M059J (cell line): ENCODE measurements around the gene NPAS3. TPM values are rescaled to one million over a fixed set of nuclear protein-coding genes. Genes with fewer than 3 reads are reported as not detected.
"Not testable (repeated sequence)": the region's sequence is repeated elsewhere in the genome, so short reads cannot be mapped to it uniquely, and the experiment has no call there.

Experiments
- DNase-seq: peaks from one replicate; pipeline ENCODE4 v3.0.0-alpha.2; 2012; ENCODE audit warnings: low read depth
- total RNA-seq: library from RNA; depleted of rRNA; stranded (reverse); fragments of >200 nt; shearing (Covaris generic); gene quantifications from 2 replicates; pipeline ENCODE4 v1.2.3, GENCODE V29; 2014

The NPAS3 gene
- total RNA-seq, 1 experiment from 2014 or later, result 2.7 TPM

GRCh38 chr14:33068626-33069025 is 129.9 kb downstream of the NPAS3 start:
- peak; percentile 90 for DNase-seq

GRCh38 chr14:33070475-33070874 is 131.8 kb downstream of the NPAS3 start:
- DNase-seq, result no peak

- peak; percentile 9 for DNase-seq
Observed at GRCh38 chr14:33073023-33073422, 134.3 kb downstream of the NPAS3 start.

- no peak for DNase-seq
Observed at GRCh38 chr14:33081259-33081658, 142.6 kb downstream of the NPAS3 start.

- DNase-seq, result no peak
Observed at GRCh38 chr14:33085799-33086198, 147.1 kb downstream of the NPAS3 start.

GRCh38 chr14:33088274-33088673 is 149.6 kb downstream of the NPAS3 start:
- not testable (repeated sequence) for DNase-seq

- no peak for DNase-seq
Observed at GRCh38 chr14:33098016-33098415, 159.3 kb downstream of the NPAS3 start.

GRCh38 chr14:33103489-33103888 is 164.8 kb downstream of the NPAS3 start:
- no peak for DNase-seq

GRCh38 chr14:33103966-33104365 is 165.3 kb downstream of the NPAS3 start:
- no peak for DNase-seq

GRCh38 chr14:33110737-33111443 is 172.2 kb downstream of the NPAS3 start:
- no peak for DNase-seq

GRCh38 chr14:33114331-33114730 is 175.7 kb downstream of the NPAS3 start:
- no peak for DNase-seq

- peak; percentile 49 for DNase-seq
Observed at GRCh38 chr14:33118668-33119067, 180.0 kb downstream of the NPAS3 start.

- peak; percentile 96 for DNase-seq
Observed at GRCh38 chr14:33120341-33120740, 181.7 kb downstream of the NPAS3 start.

GRCh38 chr14:33120966-33121365 is 182.3 kb downstream of the NPAS3 start:
- peak; percentile 76 for DNase-seq

GRCh38 chr14:33123281-33123680 is 184.6 kb downstream of the NPAS3 start:
- DNase-seq, result no peak

GRCh38 chr14:33126433-33126832 is 187.8 kb downstream of the NPAS3 start:
- no peak for DNase-seq

- peak; percentile 52 for DNase-seq
Observed at GRCh38 chr14:33127531-33127930, 188.9 kb downstream of the NPAS3 start.

GRCh38 chr14:33131801-33132200 is 193.1 kb downstream of the NPAS3 start:
- DNase-seq, result no peak

GRCh38 chr14:33134162-33134561 is 195.5 kb downstream of the NPAS3 start:
- no peak for DNase-seq

GRCh38 chr14:33134975-33135374 is 196.3 kb downstream of the NPAS3 start:
- DNase-seq, result no peak

- DNase-seq, result no peak
Observed at GRCh38 chr14:33150666-33151428, 212.2 kb downstream of the NPAS3 start.

GRCh38 chr14:33163109-33163508 is 224.4 kb downstream of the NPAS3 start:
- DNase-seq, result no peak

GRCh38 chr14:33163600-33163999 is 224.9 kb downstream of the NPAS3 start:
- no peak for DNase-seq
